Hepatic stellate cell (primary cell): ENCODE results near the gene POGLUT2.
A peak's percentile ranks its signal among the peaks of the same experiment; 100 is the strongest.

ENCODE experiments used
- DNase-seq: peaks from one replicate; pipeline ENCODE4 v3.0.0; 2011; ENCODE audit warnings: low spot score

Gene POGLUT2

DNA sequence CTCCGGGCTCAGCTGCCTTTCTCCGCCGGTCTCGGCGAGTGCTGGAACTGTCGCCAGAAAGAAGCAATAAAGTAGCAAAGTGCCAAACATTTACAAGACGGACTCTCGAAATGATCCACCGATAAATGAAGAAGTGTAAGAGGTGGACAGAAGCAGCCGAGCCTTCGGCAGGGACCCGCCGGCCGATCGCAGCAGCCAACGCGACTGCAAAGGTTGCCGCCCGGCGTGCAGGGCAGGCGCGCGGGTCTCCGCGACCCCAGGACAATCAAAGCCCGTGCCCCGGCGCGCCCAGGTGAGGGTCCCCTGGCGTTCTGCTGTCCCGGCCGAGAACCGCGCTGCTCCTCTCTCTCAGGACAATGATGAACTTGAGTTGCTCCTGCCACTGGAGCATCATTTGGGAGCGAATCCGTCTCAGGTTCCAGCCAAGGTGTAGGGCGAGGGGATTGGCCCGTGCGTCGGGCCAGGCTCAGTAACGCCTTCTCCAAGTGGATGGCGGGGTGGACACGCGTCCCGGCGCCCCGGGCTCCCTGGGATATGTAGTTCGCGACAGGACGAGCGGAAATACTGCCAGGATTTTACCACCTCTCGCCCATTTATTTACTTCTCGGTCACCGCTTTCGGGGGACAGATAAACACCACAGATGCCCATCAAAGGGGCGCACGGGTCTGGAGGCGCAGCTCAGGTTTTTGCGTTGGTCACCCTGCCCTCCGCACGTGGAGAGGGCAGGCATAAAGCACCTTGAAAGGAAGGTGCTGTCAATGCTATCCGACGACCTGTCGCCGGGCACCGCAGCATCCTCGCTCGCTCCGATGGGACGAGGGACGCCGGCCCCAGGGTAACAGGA, at the start of gene POGLUT2, which contains the start of gene BIVM:
POGLUT2 (minus strand) TSS at position 396 of the 845 bp plus-strand sequence; CDS start at position 90, 306 bp downstream.
BIVM (plus strand) TSS at position 539 of the 845 bp plus-strand sequence. CDS start 8,149 bp downstream, outside the sequence.
- peak; percentile 97 for DNase-seq

DNA sequence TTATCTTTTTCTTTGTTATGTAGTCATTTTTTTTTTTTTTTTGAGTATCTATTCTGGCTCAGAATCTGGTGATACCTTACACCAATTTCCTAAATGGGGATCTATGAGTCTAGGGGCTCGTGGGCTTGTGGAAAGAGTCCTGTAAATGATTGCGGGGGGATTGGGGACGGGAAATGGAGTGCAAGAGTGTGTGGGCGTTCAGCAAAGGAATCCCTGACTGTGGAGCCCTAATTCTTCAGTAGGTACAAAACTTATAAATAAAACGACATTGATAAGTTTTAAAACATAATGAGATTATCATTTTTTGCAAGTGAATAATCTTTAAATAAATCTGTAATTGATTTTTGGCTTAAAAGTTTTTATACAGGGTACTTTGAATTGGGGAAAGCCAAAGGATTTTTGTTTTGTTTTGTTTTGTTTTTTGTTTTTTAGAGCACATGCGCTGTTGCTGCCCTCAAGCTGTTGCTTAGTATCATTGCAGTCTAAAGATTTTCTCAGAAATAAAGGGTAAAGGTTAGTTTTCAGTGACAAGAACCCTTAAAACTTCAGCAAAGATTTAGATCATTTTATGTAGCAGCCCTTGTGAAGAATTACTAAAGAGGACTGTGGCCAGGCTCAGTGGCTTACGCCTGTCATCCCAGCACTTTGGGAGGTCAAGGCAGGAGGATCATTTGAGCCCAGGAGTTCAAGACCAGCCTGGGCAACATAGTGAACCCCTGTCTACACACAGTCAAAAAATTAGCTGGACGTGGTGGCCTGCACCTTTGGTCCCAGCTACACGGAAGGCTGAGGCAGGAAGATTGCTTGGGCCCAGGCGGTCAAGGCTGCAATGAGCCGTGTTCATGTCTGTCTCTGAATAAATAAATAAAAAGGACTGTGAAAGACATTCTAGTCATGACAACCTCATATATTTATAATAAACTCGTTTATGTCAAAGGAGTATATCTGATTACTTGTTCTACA, 48.8 kb upstream of the POGLUT2 start:
- no peak for DNase-seq

DNA sequence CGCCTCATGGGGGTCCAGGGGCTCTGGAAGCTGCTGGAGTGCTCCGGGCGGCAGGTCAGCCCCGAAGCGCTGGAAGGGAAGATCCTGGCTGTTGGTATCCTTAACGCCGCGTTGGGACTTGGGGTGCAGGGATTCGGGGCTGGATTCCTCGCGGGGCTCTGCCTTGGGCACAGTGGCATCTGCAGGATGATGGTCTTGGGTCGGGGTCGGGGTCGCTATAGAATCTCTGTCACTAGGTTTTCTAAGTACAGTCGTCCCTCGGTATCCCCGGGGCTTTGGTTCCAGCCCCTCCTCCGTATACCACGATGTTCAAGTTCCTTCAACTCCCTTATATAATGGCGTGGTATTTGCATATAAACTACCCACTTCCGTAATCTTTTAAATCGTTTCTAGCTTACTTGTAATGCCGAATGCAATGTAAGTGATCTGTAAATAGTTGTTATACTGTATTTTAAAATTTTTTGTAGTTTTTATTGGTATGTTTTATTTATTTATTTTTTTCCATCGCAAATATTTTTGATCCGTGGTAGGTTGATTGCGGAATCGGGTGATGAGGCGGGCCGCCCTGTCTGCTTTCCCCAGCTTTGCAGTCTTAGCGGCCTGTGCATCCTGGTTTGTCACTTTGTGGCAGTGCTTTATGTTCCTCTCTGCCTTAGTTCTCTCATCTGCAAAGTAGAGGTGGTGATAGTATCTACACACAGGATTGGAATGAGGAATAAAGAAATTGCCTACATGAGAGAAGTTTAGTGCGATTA, 47.7 kb upstream of the POGLUT2 start:
- no peak for DNase-seq

DNA sequence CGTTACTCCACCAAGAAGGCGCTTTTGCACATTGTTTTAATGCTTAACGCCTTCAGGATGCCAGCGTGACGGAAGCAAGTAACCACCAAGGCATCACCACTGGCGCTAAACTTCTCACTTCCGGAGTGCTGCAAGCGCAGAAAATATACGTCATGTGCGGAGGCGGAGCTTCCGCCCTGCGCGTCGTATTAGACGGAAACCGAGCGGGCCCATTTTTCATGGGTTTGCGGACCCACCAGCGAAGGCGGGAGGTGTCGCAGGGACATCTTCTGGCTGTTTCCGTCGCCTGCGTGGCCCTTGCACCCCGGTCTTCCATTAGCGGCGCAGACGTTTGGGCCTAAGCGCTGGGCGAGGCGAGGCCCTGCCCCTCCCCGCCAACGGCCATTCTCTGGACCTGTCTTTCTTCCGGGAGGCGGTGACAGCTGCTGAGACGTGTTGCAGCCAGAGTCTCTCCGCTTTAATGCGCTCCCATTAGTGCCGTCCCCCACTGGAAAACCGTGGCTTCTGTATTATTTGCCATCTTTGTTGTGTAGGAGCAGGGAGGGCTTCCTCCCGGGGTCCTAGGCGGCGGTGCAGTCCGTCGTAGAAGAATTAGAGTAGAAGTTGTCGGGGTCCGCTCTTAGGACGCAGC, 47.0 kb upstream of the POGLUT2 start, which contains the start of gene ERCC5:
ERCC5 (plus strand) TSS at position 403 of the 631 bp plus-strand sequence. CDS start 235 bp downstream, outside the sequence.
- DNase-seq, result peak; percentile 67

DNA sequence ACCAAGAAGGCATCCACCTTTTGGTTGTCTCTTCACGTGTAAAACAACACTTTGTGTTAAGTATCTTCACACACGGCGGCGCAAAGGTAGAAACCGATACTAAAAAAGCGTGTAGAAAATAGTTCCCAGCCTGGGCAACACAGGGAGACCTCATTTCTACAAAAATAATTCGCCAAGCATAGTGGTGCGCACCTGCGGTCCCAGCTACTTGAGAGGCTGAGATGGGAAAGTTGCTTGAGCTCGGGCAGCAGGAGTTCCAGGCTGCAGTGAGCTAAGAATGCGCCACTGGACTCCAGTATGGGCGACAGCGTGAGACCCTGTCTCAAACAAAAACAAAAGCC, 46.5 kb upstream of the POGLUT2 start:
- no peak for DNase-seq

DNA sequence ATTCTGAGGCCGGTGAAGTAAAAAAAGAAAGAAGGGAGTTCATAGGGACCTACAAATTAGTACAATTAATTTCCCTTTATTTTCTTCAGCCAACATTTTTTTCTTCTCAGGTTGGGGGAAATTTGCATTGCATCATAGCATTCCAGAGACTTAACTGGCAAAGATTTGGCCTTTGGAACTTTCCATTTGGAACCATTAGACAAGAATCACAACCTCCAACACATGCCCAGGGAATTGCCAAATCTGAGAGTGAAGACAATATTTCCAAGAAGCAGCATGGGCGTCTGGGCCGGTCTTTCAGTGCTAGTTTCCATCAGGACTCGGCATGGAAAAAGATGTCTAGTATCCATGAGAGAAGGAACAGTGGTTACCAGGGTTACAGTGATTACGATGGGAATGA, 40.7 kb upstream of the POGLUT2 start:
- DNase-seq, result no peak

DNA sequence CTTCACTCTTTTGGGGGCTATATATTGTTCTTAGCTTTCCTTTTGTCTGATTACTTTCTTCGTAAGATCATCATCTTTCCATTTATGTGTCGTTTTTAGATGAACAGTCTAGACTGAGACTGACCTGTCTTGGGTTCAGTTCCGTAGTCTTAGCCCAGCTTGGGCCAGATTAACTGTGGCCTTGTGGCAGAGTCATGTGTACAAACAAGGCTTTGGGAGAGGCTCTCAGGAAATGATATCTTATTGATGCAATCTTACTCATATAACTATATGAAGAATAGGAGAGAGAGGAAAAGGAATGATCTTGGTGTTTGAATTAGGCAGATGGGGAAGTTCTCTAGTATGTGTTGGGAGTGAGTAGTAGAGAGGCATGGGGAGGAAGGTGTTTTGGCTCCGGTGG, 40.2 kb upstream of the POGLUT2 start:
- no peak for DNase-seq

DNA sequence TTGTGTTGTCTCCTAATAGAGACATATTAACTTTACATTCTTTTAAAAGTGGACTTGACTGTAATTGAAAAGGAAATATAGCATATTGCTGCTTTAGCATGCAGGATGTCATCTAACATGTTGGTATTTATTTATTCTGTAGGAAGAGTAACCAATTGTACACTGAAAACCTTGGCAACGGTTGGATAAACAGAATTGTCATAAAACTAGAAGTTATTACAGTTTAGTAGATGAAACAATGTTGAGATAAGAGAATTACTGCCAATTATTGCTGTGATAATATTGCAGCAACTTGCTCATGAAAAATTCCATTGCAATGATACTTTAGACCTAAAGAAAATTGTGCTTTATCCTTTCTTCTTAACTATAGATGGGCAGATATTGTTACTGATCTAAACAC, 39.5 kb upstream of the POGLUT2 start:
- no peak for DNase-seq

DNA sequence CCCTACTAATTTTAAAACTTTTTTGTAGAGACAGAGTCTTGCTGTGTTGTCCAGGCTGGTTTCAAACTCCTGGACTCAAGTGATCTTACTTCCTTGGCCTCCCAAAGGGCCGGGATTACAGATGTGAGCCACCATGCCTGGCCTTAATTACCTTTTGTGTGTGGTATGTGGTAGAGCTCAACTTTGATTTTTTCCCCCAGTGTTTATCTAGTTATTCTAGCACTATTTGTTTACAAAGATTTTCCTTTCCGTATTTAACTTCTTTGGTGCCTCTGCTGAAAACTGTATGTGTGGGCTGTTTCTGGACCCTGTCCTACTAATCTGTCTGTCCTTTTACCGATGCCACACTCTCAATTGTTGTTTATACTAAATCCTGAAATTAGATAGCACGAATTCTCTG, 37.7 kb upstream of the POGLUT2 start:
- no peak for DNase-seq

DNA sequence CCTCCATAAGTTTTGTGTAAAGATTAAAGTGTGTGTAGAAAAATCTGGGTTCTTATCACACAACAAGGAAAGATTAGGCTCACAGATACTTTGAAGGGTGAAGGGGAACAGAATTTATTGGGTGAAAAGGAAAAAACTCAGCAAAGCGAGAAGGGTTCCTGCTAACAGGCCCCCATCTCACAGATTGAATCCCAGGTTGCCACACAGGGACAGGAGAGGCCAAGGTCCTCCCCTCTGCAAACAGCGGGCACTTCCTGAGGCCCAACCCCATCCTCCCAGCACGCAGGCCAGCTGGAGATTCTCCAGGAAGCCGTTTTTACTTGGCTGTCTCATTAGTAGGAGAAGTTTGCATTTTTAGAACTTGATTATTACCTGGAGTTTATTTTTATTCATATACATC, 31.9 kb upstream of the POGLUT2 start:
- no peak for DNase-seq

DNA sequence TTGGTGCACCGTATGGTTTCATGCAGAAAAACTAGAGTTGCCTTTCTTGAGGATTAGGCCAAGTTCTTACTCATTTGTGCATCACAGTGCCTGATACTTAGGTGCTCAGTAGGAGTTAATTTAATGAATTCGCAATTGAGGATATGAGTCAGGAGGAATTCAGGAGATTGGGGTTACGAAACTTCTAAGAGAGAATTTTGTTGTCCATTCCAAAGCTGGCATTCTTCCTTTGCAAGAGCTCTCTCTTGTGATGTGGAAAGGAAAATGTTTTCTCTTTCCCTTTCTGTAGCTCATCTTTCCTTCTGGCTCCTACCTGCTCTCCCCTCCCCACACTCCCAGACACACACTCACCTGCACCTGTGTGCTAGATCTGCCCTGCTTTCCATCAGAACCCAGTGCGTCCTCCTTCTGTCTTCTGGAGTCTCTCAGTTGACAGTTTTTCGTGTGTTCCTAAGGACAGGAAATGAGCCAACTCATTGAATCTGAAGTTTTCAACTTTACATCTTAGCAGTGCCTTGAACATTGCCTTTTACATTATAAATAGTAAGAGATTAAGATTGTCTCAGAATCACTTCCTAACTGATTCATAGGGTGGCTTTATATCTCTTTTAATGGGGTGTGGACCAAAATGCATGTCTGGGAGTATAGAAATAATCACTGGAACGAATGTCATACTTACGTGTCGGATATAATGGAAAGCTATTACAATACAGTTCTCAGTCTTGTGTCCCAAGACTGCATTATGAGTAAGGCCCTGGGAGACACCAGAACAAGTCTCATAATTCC, 27.3 kb upstream of the POGLUT2 start:
- DNase-seq, result peak; percentile 33

DNA sequence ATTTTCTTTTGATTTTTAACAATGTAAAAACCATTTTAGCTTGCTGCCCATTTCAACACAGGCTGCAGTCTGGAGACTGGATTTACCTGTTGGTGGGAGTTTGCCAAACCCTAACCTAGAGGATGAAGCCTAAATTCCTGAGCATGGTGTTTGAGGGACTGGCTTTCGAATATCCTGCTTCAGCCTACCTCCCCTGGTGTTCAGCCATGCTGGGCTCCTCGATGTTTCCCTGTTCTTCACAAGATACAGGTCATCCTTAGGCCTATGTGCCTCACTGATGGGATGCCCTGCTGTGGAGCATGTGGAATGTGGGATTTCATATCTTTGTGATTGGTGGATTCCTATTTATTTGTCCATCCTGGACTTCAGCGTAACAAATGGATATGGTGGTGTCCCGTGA, 26.6 kb upstream of the POGLUT2 start:
- no peak for DNase-seq

DNA sequence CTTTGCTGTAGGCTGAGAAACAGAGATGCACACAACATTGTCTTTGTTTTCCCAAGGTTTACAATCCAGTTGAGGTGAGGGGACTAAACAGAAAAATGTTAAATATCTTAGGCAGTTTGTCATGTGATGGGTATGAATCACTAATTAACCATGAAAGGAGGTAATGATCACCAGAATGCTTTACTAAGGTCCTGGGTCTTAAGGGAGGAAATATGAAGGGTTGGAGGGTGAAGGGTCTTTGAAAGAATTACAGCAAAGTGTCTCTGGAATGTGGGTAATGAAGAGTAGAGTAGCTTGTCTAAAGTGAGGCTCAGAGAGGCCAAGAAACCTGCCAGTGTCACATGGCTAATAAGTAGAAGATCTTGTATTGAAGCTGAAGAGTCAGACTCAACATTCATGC, 19.1 kb upstream of the POGLUT2 start:
- no peak for DNase-seq

DNA sequence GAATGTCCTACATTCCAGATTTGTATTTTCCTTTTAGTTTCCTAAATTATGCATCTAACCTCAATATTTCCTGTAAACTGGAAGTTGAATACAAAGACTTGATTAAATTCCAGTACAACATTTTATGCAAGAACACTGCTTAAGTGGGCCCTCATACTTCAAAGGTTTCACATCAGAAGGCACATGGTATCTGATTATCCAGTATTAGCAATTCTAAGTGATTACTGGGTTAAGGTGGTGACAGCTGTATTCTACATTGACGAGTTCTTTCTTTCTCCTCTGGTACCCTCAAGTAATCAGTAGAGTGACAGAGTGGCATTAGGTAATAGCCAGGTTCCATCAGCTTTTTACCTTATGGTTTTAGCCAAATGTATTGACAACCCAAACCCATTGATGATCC, 18.5 kb upstream of the POGLUT2 start:
- DNase-seq, result no peak

DNA sequence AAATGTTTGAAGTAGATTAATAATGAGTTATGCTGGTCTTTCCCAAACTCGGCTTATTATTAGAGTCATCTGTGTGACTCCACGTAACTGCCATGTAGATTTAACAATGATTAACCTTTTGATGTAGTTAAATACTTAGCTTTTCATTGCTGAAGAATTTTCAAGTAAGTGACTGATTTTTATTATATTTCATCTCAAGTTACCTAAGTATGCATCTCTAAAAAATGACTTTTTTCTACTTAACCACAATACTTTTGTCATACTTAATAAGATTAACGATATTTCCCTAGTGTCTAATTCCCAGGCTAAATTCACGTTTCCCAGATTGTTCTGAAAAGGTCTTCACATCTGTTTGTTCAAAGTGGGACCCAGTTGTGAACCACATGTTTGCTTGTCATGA, 17.9 kb upstream of the POGLUT2 start:
- no peak for DNase-seq

DNA sequence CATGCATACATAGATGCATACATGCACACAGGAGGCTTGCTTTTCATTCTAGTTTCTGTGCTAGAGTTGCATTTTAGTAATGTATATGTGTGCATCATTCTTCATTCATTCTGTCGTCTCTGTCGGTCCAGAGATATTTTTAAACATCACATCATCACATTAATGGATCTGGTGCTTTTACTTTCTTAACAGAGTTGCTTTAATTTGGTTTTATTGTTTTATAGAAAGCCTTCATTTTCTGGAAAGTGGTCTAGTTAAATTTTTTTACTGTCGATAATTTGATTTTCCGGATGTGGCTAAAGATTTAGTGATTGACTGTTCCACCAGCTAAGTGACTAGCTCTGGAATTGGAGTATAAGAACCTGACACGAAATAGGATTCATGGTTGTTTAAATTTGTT, 17.0 kb upstream of the POGLUT2 start:
- no peak for DNase-seq

DNA sequence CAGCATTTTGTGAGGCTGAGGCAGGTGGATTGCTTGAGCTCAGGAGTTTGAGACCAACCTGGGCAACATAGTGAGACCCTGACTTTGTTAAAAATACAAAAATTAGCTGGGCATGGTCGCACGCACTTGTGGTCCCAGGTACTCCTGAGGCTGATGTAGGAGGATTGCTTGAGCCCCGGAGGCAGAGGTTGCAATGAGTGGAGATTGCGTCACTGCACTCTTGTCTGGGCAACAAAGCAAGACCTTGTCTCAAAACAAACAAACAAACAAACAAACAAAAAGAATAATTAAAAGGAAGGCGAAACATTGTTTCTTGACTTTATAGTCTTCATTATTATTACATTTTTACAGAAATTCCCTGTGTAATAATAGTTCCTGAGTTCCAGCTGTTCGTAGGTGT, 16.0 kb upstream of the POGLUT2 start:
- DNase-seq, result no peak

DNA sequence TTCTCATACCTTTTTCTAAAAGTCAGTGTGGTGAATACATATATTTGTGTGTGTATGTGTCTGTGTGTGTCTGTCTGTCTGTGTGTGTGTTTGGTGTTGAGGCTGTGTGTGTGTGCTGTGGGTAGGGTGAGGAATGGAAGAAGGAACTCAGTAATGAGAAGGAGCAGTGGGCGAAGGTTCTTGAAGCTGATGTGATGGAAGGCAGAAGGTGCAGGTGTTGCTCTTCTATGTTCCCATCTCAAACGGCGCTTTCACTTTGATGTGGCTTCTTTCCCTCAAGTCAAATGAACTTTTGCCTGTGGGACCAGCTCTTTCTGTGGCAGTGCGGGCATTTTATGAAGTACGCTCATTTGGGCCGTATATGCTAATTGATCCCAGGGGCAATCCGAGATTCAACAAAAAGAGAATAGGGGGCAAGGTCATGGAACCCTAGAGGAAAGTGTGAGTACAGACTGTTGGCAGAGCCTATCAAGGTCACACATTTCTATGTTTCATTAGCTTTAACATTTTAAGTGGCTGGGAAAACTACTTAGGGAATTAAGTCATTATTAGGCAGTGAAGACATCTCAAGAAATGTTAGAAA, 15.3 kb upstream of the POGLUT2 start:
- DNase-seq, result no peak

DNA sequence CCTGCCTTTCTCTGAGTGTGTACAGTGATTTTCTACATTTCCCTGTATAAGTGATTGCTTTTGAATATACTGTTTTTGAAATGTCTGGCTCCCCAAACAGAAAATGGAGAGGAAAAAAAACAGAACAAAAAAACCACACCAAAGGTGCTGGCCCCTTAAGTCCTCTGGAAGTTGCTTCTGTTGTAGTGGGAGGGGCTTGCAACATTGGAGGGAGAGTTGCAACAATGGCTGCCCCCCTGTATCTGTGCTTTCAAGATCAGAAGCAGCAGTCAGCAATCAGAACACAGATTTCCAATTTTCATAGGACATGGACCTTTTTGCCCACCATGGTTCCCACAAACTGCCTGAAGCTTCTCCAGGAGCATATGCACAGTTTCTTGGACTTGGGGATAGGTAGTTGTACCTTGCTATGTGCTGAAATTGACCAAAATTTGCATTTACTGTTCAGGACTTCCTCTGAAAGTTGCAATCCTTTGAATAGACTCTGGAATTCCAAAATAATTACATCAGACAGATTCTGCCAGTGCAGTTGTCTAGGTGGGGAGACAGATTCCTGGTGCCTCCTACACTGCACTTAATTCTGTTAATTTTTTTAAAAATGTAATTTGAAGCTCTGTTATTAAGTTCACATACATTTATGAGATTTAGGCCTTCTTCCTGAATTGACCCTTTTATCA, 14.0 kb upstream of the POGLUT2 start:
- no peak for DNase-seq

DNA sequence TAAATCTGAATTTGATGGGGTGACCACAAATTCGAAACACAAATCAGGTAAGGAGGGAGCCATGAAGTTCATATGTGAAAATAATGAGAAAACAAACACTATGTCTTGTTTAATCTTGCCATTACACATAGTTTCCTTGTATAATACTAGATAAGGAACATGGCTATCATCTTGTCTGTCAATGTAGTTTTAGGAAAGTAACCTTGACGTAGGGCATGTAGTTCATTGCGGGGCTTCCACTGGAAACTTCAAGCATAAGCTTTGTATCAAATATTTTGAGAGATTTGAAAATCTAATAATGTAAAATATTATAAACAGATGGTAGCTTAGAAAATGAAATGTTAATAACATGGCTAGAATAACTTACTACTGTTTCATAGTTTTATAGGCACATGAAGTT, 8.9 kb upstream of the POGLUT2 start:
- no peak for DNase-seq
